DMS53 (cell line): ENCODE measurements around the gene PRRT1B.
"Not testable (repeated sequence)": the region's sequence is repeated elsewhere in the genome, so short reads cannot be mapped to it uniquely, and the experiment has no call there.

Experiments
- DNase-seq: peaks from one replicate; lab custom pipeline; 2025; lab: John Stamatoyannopoulos, UW

Gene PRRT1B

DNA sequence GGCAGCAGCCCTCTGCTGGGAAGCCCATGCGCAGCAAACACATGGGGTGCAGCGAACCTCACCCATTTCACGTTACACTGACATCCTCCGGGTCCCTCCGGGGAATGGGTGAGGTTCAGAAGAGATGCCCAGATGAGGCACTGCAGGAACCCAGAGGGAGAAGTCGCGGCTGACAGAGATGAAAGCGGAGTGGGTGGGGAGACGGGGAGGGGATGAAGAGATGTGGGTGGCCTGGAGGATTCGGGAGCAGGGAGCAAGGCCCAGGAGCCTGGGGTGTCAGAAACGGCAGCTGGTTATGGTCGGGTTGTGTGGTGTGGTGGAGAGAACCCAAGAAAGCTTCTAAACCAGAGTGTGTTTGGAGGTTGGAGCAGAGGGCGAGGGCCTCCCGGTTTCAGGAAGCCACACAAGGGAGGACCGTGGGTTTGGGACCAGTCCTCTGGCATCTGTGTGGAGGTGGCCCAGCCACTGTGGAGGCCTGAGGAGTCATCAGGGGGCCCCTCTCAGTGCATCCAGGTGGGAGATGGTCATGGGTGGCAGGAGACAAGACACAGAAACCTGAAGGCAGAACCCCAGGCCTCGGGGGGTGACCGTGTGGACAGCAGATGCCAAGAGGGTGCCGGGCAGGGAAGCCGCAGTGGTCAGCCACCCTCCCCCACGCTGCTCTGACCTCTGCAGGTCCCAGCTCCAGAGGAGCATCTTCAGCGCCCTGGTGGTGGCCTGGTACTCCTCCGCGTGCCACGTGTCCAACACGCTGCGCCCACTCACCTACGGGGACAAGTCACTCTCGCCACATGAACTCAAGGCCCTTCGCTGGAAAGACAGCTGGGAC lies 22.9 kb upstream of the PRRT1B start:
- no peak for DNase-seq

DNA sequence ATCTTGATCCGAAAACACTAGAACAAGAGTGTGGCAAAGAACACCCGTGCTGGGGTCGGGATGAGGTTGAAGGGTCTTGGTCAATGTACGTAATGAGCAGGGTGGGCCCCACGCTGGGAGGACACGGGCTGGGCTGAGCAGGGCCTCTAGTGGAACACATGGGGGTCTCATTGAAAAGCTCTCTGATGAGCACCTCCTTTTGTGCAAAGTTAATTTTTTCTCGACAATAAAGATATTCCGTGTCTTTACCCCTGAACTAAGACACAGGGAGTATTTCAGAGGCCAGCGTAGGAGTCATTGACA lies 22.3 kb upstream of the PRRT1B start:
- no peak for DNase-seq

DNA sequence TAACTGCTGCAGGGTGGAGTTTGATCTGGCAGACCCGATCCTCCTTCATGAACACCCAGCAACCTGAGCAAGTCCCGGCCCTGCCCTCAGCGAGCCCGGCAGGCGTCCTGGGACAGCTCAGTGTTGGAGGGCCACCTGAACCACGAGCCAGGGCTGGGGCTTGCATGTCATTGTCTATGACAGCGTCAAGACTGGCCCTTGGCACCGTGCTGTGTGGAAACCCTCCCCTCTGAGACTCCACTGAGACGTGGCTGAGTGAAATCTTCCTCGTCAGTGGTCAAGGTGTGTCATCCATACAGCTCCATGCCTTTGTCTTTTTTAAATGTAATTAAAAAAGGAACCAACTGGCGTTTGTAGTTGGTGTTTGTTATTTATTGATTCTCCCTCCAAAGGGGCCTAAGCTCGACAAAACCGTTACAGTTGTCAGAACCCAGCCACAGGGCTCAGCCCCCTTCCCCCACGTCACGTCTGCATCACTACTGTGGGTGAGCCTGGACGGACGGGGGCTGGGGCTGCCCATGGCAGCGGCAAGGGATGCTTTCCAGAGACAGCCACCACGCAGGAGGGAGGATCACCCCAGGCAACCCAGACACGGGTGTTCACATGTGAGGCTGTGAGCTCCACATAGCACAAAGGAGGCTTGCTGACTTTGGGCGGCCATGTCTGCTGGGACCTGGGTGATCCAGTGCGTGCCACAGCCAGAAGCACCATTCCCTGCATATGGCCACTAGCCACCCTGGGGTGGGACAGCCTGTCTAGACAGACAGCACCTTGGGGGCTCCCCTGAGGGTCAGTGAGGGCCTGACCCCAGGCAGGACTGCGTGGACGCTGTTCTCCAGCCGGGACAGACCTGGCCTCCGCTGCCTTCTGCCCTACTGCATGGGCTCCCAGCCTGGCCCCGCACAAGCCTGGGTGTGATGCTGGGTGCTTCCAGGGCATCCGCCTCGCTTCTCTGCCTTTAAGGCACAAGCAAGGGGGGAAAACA lies 21.6 kb upstream of the PRRT1B start:
- no peak for DNase-seq

DNA sequence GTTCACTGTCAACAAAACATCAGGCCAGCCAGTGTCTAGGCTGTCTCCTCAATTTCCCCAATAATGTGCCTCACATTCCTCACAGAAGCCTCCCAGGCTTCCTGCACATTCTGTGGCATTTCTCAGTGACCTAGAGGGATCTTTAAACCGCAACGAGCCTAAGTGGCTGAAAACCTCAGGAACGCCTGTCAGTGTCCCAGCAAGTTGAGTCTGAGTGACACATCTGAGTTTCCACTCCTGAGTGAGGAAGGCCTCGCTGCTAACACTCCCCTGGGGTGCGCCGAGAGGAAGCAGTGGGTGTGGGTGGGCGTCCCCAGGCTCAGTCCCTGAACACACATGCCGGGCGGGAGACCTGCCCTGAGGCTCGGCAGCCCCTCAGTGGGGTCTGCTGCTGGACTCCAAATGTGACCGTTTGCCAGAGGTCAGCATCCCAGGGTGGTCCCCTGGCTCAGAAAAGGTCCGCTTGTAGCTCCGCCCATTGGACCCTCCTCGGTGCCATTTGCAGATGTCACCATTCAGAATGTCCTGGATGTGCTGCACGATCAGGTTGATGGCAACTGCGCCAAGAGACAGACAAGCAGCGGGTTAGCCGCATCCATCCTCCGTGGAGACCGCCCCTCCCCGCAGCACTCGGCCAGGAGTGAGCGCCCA lies 20.5 kb upstream of the PRRT1B start:
- no peak for DNase-seq

DNA sequence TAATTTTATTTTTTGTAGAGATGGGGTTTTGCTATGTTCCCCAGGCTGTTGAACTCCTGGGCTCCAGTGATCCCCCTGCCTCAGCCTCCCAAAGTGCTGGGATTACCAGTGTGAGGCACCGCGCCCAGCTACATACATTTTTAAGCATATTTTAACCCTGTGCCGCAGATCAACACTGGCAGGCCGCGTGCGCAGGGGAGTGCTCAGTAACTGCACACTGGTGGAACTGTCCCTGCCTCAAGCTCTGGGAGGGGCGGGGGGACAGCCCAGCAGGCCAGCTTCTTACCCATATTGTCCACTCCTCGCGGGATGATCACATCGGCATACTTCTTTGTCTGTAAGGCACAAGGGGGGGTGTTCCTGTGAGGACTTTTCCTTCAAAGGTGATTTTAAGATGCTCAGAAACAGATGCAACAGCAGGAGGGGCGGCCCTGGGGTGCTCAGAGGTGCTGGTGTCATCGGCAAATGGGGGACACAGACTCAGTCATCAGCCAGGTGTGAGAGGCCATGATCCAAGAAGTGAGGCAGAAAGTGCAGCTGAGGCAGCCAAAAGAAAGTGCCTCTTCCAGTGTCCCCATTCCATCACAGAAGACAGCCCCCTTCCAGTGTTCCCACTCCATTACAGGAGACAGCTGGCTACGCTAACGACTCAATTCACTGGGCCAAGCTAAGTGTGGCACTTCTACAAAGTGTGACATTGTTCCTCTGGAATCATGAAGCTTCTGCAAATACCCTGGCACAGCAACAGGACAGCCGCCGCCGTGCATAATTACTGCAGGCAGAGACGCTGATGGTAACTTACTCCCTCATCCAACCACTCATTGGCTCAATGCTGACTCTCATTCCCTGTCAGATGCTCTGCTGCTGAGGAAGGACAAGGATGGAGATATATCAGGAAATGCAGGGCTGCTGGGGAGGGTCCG lies 19.4 kb upstream of the PRRT1B start:
- no peak for DNase-seq

DNA sequence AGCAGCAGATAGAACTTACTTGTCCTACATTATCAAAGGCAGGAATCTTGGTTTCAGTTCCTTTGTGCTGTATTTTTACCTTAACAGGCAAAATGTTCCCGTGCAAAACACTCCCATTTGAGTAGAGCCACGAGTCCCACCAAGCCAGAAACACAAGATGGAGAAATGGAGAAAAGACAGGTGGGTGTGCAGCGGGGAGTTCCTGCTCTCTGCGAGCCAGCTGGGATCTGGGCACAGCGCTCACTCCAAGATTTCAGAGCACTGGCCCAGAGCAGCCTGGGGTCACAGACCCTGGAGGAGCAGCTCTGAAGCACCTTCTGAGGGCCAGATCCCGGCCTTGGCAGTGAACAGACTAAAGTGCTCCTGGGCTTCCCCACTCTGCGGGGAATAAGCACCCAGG lies 17.1 kb upstream of the PRRT1B start:
- DNase-seq = no peak

DNA sequence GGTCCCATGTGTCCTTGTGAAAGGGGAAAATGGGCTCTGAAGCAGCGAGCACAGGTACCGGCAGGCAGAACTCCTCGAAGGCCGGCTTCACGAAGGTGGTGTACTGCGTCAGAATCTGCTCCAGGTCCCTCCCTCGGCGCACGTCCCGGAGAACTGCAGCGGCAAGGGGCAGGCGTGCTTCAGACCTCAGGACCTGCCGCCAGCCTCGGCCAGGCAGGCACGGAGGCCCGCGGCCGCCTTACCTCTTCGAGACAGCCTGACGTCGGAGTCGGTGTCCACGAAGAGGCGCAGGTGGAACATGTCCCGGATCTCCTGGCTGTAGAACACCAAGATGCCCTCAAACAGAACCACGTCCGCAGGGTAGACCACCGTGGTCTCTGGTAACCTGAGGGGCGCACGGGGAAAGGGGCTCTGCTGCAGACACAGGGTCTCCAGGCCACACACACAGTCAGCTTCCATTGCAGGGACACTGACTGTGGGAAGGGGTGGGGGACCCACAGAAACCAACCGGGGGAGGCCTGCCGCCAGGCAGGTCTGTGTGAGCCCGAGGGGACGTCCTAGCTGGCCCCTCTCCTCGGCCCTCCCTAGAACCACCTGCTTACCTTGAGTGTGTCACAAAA lies 16.3 kb upstream of the PRRT1B start:
- DNase-seq = no peak

DNA sequence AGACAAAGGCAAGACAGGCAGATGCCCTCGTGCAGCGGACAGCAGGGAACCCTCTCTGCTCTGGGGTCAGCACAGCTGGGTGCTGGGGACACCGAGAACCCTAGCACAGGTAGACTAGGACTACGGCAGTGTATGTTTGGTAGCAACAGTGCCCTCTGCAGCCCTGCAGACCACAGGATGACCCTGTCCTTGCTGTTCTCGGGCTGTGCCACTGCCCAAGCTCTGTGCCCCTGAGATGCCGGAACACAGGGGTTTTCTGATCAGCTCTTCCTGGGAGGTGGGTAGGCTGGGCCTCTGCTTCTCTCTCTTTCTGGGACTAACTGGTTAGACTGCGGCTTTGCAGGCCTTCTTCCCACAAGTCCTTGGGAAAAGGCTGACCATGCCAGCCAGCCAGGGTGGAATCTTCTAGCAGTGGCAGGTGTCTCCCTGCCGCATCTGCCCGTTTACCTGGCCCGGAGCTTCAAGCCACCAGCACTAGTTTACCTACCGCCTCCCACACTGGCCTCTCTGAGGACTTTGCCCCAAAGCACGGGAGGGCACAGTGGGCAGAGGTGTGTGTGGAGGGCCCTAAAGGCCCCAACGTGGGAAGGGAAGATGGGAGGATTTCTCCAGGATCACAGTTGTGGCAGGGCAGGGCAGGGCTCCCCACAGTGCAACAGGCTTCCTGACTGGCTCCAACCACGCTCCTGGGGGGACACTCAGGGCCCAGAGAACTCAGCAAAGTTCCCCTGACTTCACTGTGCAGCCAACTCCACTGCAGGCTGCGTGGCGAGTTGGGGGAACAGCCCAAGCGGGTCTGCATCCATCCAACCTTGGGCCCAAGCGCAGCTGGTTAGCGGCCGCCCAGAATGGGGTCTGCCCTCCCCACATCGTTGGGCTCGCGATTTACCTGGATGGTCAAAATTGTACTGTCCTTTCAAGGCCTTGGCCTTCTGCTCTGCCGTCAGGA lies 15.5 kb upstream of the PRRT1B start:
- DNase-seq = peak; percentile 32

DNA sequence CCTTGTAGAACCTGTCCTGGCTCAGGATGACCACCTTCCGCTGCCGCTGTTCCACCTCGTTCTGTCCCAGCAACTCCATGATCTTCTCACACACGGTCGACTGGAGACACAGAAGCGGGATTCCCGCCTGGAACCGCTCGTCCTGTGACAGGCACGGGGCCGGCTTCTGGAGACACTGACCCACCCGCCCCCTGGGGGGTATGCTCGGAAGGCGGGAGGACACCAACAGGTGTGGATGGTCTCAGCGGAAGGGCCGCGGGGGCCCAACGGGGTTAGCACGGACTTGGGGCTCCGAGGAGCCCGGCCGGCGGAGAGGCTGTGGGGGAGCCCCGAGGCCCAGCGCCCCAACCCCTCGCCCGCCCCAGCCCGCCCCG lies 14.8 kb upstream of the PRRT1B start:
- DNase-seq = peak; percentile 80

DNA sequence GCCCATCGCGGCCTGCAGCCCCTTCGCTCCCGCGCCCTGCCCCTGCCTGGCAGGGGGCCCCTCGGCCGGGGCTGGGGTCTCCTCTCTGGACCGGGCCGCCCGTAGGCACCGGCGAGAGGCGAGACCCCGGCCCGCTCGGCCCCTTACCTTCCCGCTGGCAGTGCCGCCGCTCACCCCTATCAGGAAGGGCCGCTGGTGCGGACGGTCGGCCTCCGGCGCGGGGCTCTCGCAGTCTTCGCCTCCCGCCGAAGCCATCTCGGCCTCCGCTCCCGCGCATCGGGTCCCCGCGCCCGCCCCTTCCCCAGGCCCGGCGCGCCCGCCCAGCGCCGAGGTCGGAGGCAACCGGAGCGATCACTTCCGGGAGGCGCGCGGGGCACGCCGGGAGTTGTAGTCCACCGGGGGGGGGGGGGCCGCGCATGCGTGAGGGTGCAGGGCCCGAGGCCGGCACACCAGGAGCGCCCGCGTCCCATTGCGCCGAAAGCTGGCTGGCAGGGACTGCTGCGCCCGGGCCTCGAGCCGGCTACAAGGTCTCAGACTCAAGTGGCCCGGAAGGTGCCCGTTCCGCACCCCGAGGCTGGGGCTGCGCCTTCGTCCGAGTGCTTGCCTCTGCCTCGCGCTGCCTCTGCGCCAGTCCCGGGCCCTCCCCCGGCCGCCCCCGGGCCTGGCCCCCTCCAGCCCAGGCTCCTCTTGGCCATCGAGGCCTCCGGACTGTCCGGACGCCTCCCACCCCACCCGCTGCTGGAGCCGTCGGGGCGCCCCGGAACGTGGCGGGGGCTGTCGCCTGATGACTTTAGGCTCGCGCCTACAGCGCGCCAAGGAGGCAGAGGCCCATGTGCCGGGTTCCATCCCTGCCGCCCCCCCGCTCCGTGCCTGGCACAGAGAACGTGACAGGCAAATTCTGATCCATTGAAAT lies 14.1 kb upstream of the PRRT1B start, which contains the start of gene UCK1:
Gene UCK1 (minus strand): TSS at position 344 of the 913 bp plus-strand sequence. CDS start 89 bp downstream, at position 255.
- DNase-seq = peak; percentile 94

DNA sequence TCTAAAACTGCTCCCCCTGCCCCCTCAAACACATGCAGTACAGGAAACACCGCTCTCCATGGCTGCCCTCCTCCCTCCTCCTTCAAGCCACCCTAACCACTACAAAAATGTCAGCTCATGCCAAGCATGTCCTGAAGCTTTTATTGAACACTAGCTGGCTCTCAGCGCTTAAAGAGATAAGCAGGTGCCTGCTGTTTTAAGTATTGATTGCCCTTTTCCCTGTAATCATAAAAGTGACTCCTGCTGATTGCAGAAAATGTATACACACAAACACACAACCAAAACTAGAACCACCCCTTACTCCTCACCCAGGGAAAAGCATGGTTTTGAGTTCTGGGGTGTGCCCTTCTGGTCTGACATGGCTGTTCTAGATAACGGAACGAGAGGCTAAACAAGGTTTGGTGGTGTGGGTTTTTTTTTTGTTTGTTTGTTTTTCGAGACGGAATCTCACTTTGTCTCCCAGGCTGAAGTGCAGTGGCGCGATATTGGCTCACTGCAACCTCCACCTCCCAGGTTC lies 10.5 kb upstream of the PRRT1B start:
- peak; percentile 21 for DNase-seq

DNA sequence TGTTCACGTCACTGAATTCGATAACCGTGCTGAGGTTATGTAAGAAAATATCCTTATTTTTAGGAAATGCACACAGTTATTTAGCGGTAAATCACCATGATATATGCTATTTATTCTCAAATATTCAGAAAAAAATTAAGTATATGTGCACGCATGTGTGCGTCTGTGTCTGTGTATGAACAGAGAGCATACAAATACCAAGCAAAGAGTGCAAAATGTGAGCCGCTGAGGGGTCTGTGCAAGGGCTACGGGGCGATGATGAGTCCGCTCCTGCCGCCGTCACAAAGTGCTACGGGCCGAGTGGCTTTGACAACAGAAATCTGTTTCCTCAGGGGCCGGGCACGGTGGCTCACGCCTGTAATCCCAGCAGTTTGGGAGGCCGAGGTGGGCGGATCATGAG lies 7.4 kb upstream of the PRRT1B start:
- DNase-seq = no peak

DNA sequence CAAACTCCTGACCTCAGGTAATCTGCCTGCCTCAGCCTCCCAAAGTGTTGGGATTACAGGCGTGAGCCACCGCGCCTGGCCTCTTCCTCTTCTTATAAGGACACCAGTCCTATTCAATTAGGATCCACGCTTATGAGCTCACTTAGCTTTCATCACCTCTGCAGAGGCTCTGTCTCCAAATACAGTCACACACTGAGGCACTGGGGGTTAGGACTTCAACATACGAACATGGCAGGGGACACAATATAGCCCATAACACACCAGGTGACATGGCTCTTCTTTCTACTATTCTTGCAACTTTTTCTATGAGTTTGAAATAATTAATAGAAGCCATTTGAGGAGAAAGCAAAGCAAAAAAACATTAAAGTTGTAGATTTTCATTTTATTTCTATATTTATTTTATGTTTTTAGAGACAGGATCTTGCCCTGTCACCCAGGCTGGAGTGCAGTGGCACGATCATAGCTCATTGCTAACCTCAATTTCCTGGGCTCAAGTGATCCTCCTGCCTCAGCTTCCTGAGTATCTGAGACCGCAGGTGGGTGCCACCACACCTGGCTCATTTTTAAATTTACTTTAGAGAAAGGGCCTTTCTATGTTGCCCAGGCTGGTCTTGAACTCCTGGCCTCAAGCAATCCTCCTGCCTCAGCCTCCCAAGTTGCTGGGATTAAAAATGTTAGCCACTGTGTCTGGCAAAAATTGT lies 6.0 kb upstream of the PRRT1B start:
- no peak for DNase-seq

DNA sequence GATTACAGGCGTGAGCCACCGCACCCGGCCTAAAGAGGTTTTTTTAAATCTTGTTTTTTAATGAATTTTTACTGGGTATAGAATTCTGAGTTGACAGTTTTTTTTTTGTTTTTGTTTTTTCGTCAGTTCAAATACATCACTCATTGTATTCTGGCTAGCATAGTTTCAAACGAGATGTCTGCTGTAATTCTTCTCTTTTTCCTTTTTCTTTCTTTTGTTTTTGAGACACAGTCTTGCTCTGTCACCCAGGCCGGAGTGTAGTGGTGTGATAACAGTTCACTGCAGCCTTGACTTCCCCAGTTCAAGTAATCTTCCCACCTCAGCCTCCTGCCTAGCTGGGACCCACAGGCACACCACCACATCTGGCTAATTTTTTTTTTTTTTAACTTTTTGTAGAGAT lies 2.2 kb upstream of the PRRT1B start:
- DNase-seq = peak; percentile 45

DNA sequence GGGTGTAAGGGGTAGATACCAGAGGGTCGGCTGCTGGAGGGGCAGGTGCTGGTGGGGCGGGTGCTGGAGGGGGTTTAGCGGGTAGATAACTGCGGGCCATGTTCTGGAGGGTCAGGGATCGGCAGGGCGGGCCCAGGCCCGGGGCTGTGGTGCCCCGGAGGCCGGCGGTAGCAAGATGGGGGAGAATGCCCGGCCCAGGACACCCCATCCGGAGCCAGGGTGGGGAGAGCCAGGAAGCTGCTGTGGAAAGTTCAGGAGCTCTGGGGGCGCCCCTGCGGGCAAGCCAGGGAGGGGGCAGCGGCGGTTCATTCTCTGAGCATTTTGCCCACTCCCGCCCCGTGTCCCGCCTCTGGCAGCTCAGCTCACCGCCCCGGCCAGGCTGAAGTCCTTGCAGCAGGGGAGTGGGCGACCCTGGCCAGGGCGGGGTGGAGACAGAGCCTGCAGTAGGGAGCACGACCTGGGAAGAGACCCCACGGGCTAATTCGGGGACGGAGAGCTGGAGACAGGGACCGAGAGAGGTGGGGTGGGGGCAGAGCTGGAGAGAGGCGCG lies 538 bp downstream of the PRRT1B start:
- peak; percentile 70 for DNase-seq

DNA sequence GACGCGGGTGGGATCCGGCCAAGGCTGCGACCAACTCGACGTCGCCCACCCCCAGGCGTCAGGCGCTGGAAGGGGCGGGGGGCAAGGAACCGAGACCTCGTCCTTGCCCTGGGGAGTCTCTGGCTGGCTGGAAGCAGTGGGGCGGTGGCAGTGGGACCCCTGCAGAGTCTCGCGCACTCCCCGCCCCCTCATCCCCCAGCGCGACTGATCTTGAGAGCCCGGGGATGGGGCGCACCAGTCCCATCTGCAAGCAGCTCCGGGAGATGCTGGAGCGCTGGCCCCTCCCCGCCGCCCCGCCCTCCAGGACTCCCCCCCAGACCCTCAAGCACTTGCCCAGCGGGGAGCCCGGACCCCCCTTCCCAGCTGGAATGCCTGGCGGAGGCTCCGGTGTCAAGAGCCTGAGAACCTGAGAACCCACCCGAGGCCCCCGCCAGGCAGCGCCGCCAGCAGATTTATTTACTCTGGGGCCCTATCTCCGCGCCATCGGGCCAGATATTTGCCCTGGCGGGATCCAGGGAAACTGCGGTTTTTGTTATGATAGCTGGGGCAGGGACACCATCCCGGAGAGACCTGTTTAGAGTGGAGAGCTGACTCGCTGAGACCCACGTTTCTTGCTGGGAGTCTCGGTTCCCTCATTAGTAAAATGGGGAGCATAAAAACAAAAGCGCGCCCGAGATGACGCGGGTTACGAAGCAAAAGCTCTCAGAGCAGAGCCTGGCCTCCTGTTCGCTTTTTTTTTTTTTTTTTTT lies 1.2 kb downstream of the PRRT1B start:
- DNase-seq = peak; percentile 82

DNA sequence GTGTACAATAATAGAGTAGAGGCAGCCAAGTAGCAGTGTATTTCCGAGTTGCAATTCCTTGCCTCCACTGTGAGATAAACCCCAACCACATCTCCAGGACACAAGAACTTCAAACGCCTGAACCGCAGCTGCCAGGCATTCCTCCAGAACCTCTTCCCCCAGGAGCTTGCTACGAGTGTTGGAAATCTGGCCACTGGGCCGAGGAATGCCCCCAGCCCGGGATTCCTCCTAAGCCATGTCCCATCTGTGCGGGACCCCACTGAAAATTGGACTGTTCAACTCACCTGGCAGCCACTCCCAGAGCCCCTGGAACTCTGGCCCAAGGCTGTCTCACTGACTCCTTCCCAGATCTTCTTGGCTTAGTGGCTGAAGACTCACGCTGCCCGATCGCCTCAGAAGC lies 3.9 kb downstream of the PRRT1B start:
- not testable (repeated sequence) for DNase-seq
